Measurements from ENCODE around the gene ZCCHC17.

The ZCCHC17 gene

DNA sequence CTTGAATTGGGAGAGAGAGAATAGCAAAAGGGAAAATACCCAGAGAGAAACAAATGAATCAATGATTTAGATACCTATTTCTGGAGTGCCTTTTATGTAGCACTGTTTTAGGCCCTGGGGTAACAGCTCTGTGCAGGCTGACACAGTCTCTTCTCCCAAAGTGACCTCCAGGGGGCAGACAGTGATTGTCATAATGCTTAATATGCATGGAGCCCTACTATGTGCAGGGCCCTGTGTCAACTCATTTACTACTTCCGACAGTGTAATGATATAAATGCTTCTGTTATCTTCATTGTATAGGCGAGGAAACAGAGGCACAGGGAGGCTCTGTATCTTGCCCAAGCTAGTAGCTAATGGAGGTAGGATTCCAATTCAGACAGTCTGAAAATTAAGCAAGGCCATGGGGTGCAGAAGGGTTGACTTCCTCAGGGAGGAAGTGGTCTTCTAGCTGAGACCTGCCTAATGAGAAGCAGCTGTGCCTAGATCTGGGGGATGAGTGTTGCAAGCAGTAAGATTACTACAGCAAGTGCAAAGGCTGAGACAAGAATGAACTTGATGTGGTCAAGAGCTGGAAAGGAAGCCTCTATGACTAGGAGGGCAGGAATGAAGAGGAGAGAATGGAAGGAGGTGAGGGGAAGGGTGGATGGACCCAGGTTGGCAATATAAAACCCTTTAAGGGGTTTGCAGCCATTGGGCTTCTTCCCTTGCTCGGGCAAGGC lies 100.0 kb downstream of the ZCCHC17 start:
- DNase-seq (ENCODE audit: low read depth) = peak; percentile 89

GRCh38 chr1:31397360-31398095 lies 100.7 kb downstream of the ZCCHC17 start:
- peak; percentile 78 for DNase-seq (ENCODE audit: low read depth)

DNA sequence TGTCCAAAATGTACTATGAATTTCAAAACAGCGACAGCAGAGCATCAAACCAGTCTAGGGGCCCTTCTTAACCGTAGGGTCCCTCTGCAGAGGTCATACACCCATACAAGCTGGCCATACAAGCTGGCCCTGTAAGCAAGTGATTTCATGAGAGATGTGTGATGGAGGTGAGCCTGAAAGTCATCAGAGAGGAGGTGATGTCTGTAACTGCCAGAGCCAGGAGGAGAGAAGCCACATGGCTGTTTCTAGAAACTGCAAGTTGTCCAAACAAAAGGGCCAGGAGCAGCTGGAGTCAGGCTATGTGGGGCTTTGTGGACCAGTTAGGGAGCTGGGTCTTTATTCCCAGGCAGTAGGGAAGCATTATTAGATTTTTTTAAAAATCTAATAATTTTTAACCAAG lies 101.4 kb downstream of the ZCCHC17 start:
- DNase-seq (ENCODE audit: low read depth) = no peak

DNA sequence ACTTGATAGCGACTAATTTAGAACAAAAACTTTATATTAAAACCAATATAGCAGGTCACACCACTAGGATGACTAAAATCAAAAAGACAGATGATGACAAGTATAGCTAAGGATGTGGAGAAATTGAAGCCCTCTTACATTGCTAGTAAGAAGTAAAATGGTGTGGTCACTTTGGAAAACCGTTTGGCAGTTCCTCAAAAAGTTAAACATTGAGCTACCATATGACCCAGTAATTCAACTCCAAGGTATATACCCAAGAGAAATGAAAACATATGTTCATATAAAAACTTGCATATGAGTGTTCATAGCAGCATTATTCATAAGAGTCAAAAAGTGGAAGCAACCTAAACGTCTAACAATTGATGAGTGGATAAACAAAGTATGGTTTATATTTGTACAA lies 103.1 kb downstream of the ZCCHC17 start:
- no peak for DNase-seq (ENCODE audit: low read depth)

GRCh38 chr1:31400393-31400792 lies 103.6 kb downstream of the ZCCHC17 start:
- DNase-seq (ENCODE audit: low read depth) = peak; percentile 54

DNA sequence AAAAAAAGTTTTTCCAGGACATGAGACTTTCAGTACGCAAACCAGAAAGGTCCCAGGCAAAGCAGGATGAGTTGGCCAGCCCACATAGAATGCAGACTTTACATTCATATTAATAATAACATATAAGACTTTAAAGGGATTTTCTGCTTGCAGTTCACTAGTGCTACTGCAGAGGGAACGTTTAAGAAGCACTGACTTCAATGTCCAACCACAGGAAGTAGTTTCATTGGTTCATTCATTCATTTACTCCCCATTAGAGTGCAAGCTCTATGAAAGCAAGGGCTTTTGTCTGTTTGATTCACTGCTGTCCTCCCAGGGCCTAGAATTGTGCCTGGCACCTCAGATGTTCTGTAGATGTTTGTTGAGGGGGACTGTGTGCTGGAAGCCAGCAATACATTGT lies 104.4 kb downstream of the ZCCHC17 start:
- DNase-seq (ENCODE audit: low read depth) = peak; percentile 41

GRCh38 chr1:31405578-31406245 lies 108.9 kb downstream of the ZCCHC17 start:
- no peak for DNase-seq (ENCODE audit: low read depth)

- no peak for DNase-seq (ENCODE audit: low read depth)
Measured at GRCh38 chr1:31407029-31407626, 110.3 kb downstream of the ZCCHC17 start.

GRCh38 chr1:31408788-31409318 lies 112.0 kb downstream of the ZCCHC17 start:
- no peak for DNase-seq (ENCODE audit: low read depth)

GRCh38 chr1:31409946-31410858 lies 113.4 kb downstream of the ZCCHC17 start:
- no peak for DNase-seq (ENCODE audit: low read depth)

- peak; percentile 23 for DNase-seq (ENCODE audit: low read depth)
Measured at GRCh38 chr1:31410871-31411270, 114.0 kb downstream of the ZCCHC17 start.

- DNase-seq (ENCODE audit: low read depth) = no peak
Measured at GRCh38 chr1:31412205-31412604, 115.4 kb downstream of the ZCCHC17 start.

- peak; percentile 36 for DNase-seq (ENCODE audit: low read depth)
Measured at GRCh38 chr1:31412732-31413404, 116.0 kb downstream of the ZCCHC17 start, which contains the start of gene SERINC2. TSS of gene SERINC2 (plus strand) at chr1:31413213. CDS start at chr1:31413266, 53 bp downstream.

DNA sequence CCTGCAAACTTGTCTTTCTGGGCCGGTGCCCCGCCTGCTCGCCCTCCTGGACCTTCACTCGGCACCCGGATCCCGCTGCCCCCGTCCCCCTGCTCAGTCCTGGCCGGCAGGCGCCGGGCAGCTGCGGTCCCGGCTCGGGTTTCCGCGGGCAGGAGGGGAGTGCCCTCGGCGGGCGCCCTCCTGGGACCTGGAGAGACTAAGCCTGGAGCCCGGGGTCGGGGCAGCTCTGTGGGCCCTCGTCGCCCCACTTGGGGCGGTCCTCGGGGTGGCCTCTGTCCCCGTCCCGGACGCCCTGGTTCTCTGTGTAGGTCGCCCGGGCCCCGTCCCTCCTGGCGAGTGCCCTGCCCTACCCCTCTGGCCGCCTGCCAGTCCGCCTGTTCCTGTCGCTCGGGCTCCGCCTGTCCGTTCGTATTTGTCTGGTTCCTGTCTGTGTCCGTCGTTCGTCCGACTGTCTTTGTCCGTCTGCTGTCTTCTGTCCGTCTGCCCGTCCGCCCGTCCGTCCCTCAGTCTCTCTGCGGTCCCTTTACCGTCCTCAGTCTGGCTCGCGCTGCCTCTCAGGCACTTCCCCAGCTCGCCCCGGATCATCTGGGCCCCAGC lies 116.7 kb downstream of the ZCCHC17 start:
- DNase-seq (ENCODE audit: low read depth) = peak; percentile 66

Data from ELR (cell line).